Lower lobe of right lung (tissue), 2 donors: ENCODE data around the gene LGSN. TPM values are rescaled to one million over a fixed set of nuclear protein-coding genes. Genes with fewer than 3 reads are reported as not detected.
"Not testable (repeated sequence)": the region's sequence is repeated elsewhere in the genome, so short reads cannot be mapped to it uniquely, and the experiment has no call there.

Experiments
- ATAC-seq, 2 donors: fragments of 200-7000 bp; cut with Tn5 transposase; one replicate each; pipeline ENCODE4 v1.9.1; 2020 to 2022; ENCODE audit warnings: mild to moderate bottlenecking in 2 of 2, moderate library complexity in 2 of 2
- DNase-seq: peaks from one replicate; pipeline ENCODE4 v3.0.0-alpha.2; 2020
- H3K27ac ChIP-seq: fragments of 200-600 bp; one replicate; pipeline ENCODE4 v1.8.0; 2022
- H3K27me3 ChIP-seq: fragments of 200-600 bp; one replicate; pipeline ENCODE4 v1.8.0; 2022; ENCODE audit warnings: low read depth
- H3K36me3 ChIP-seq: fragments of 200-600 bp; one replicate; pipeline ENCODE4 v1.8.0; 2022; ENCODE audit warnings: mild to moderate bottlenecking
- H3K4me1 ChIP-seq: fragments of 200-600 bp; one replicate; pipeline ENCODE4 v1.8.0; 2022
- H3K4me3 ChIP-seq: fragments of 200-600 bp; one replicate; pipeline ENCODE4 v1.8.0; 2022; ENCODE audit warnings: mild to moderate bottlenecking
- H3K9me3 ChIP-seq: fragments of 200-600 bp; one replicate; pipeline ENCODE4 v1.8.0; 2022
- intact Hi-C: fragments of 100-400 bp; cut with DNase I; formaldehyde crosslinking; loops from one replicate; pipeline ENCODE4 v1.11.0; 2022
- total RNA-seq: library from RNA; stranded (reverse); fragmentation: NEBNext Ultra II Directional; extraction: Animal tissue kit (Norgen Biotek cat#: 25700); gene quantifications from one replicate; pipeline ENCODE4 v1.2.1, GENCODE V29; 2021
- TF ChIP-seq, protein P1 (sequence below): fragments of 200-600 bp; IDR thresholded peaks from one replicate; pipeline ENCODE4 v1.8.0; 2022; ENCODE audit warnings: antibody characterized with exemption, mild to moderate bottlenecking
- donor health status: DM: no; HTN: yes; CAD: no; lungs with severe emphysema.

Gene LGSN
- total RNA-seq, 1 donor from 2014 or later = 1.7 TPM

DNA sequence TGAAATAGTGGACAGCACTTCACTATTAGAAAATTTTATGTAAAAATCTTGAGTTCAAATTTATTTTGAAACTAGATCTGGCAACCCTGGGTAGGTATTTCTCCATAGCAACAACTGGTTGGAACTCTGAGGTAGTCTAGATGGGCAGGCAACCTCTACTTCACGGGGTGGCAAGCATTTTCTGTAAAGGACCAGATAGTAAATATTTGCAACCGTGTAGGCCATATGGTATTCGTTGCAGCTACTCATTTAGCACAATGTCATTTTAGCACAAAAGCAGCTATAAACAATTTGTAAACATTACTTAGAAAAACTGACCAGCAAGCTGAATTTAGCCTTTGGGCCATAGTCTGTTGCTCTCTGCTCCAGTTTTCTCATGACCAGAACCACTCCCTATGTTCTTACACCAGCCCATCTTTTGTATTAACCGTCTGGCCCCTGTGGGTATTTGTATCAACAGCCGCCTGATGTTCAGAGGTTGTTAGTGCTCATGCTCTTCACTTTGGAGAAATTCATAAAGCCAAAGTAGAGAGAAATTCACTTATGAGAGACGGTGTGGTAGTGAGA, 29.2 kb downstream of the LGSN start:
- Histone ChIP-seq H3K27ac (no peak overlapping the region), H3K4me1 (no peaks in the 10 kb centered on the region), H3K27me3 (no peaks in the 10 kb centered on the region), H3K4me3 (no peak overlapping the region), H3K9me3 (no peaks in the 10 kb centered on the region), H3K36me3 (no peaks in the 10 kb centered on the region)
- no peak for DNase-seq
- TF ChIP-seq, protein P1, sequence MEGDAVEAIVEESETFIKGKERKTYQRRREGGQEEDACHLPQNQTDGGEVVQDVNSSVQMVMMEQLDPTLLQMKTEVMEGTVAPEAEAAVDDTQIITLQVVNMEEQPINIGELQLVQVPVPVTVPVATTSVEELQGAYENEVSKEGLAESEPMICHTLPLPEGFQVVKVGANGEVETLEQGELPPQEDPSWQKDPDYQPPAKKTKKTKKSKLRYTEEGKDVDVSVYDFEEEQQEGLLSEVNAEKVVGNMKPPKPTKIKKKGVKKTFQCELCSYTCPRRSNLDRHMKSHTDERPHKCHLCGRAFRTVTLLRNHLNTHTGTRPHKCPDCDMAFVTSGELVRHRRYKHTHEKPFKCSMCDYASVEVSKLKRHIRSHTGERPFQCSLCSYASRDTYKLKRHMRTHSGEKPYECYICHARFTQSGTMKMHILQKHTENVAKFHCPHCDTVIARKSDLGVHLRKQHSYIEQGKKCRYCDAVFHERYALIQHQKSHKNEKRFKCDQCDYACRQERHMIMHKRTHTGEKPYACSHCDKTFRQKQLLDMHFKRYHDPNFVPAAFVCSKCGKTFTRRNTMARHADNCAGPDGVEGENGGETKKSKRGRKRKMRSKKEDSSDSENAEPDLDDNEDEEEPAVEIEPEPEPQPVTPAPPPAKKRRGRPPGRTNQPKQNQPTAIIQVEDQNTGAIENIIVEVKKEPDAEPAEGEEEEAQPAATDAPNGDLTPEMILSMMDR = no peak
- no peak for ATAC-seq
- intact Hi-C loops = no loop called here

DNA sequence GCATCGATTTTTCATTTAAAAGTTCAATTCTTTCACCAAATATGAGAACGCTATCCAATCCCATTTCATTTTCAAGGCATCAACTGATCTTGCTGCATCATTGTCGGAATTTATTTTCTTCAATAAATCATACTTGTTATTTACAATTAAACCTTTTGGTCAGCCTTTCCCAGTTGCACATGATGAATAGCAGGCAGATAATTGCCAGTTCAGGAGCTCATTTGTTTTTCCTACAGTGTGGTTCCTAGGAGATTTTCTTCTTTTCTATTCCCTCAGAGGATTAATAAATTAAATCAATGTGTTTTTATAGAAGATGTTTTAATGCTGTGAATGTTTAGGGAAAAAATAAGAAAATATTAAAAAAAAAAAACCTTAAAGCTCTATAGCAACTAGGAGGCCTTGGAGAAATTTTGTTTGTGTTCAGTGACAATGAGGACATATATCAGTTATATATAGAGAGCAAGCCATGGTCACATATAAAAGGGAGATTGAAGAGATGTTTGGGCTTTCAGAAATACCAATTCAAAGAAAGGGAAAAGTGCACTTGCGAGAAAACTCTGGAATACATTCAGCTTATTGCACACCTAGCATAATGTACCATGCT, 30.4 kb downstream of the LGSN start:
- TF ChIP-seq, protein P1 = no peak
- H3K4me1 ChIP-seq = no peaks in the 10 kb centered on the region
- H3K9me3 ChIP-seq = no peaks in the 10 kb centered on the region
- no peak overlapping the region for H3K27ac ChIP-seq
- intact Hi-C loops = no loop called here
- H3K27me3 ChIP-seq = no peaks in the 10 kb centered on the region
- no peak overlapping the region for H3K4me3 ChIP-seq
- ATAC-seq (no peak), DNase-seq (no peak)
- no peaks in the 10 kb centered on the region for H3K36me3 ChIP-seq

DNA sequence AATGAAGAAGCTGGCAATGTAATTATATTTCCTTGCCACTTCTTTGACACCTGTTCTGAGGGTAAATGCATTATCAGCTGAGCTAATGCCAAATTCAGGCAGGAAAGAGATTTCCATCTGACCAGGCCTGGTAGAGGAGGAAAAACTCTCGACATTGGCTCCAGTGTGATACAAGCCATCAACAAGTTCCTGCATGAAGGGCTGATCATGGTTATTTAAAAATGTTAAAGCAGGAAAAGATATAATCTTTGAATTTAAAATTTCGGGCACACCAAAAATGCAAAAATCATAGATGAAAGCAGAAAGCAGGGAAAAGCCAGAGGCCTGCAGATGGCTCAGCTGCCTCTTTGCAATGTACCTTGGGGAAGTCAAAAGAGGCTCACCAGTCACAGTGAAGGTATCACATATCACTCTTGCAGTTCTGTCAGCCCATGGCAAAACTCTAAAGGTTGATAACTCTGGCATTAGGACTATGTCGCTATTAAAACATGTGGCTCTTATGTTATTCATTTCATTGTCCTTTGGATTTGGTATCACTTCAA, 39.1 kb downstream of the LGSN start:
- intact Hi-C loops = no loop called here
- TF ChIP-seq, protein P1 = no peak
- H3K27ac ChIP-seq = no peak overlapping the region

DNA sequence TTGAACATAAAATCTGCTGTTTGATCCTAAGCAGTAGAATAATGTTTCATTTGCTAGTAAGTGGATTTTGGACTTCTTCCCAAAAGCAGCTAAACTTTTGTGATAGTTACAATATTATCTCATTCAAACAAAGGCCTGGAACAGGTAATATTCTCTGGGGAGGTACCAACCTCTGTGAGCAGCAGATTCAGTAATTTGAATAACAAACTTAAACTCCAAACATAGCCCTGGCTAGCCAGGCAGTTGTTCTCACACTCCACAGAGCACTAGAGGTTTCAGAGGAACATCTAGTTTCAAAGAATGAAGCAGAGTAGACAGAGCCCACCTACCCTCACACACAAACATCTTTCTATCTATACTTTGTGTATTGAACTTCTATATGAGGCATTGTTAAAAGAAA, 40.9 kb downstream of the LGSN start:
- intact Hi-C loops = no loop called here
- ATAC-seq = no peak
- TF ChIP-seq, protein P1 = no peak

More for the DNA sequence above, 39.1 kb downstream of the LGSN start:
- no peaks in the 10 kb centered on the region for H3K36me3 ChIP-seq
- DNase-seq = no peak
- H3K9me3 ChIP-seq = no peaks in the 10 kb centered on the region
- H3K4me1 ChIP-seq = no peaks in the 10 kb centered on the region
- H3K4me3 ChIP-seq = no peak overlapping the region
- ATAC-seq = no peak
- H3K27me3 ChIP-seq = no peaks in the 10 kb centered on the region

DNA sequence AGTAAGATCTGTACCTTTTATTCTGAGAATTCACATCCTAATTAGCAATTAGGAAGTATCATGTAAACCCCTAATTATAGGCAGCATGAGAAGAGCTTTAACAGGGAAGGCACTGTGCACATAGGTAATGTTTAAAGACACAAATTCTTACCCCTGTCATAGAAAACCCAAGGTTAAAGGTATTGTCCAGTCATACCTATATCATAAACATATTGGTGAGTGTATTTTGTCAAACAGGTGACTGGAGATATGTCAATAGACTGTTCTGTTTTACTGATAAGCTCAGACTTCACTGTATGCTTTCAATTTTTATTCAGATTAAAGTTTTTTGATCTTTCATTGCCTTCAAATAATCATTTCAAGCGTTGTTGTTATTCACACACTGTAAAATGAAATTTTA, 43.8 kb downstream of the LGSN start:
- intact Hi-C loops = no loop called here
- no peaks in the 10 kb centered on the region for H3K36me3 ChIP-seq
- H3K4me3 ChIP-seq = no peak overlapping the region
- DNase-seq (no peak), ATAC-seq (no peak)
- TF ChIP-seq, protein P1 = no peak
- no peaks in the 10 kb centered on the region for H3K9me3 ChIP-seq
- H3K4me1 ChIP-seq = no peaks in the 10 kb centered on the region
- H3K27ac ChIP-seq = no peak overlapping the region
- no peaks in the 10 kb centered on the region for H3K27me3 ChIP-seq

More for the DNA sequence above, 40.9 kb downstream of the LGSN start:
- no peaks in the 10 kb centered on the region for H3K27me3 ChIP-seq
- H3K9me3 ChIP-seq = no peaks in the 10 kb centered on the region
- no peaks in the 10 kb centered on the region for H3K4me1 ChIP-seq
- no peak overlapping the region for H3K4me3 ChIP-seq
- no peaks in the 10 kb centered on the region for H3K36me3 ChIP-seq
- no peak for DNase-seq
- no peak overlapping the region for H3K27ac ChIP-seq

DNA sequence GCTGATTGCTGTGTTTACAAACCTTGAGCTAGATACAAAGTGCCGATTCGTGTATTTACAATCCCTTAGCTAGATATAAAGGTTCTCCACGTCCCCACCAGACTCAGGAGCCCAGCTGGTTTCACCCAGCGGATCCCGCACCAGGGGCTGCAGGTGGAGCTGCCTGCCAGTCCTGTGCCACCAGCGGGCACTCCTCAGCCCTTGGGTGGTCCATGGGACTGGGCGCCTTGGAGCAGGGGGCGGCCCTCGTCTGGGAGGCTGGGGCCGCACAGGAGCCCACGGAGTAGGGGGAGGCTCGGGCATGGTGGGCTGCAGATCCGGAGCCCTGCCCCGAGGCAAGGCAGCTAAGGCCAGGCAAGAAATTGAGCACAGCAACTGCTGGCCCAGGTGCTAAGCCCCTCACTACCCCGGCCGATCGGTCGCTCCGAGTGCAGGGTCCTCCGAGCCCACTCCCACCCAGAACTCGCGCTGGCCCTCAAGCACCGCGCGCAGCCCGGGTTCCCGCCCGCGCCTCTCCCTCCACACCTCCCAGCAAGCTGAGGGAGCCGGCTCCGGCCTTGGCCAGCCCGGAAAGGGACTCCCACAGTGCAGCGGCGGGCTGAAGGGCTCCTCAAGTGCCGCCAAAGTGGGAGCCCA, 44.9 kb downstream of the LGSN start:
- H3K9me3 ChIP-seq, ATAC-seq, DNase-seq, H3K4me3 ChIP-seq, H3K27ac ChIP-seq, H3K27me3 ChIP-seq, H3K4me1 ChIP-seq, intact Hi-C loops, H3K36me3 ChIP-seq: not testable (repeated sequence)
